ENCODE data around the gene KRT2.

- TF ChIP-seq CTCF (IDR thresholded peaks at IDR 0.05): no peak
- no peak for TF ChIP-seq POLR2A (IDR thresholded peaks at IDR 0.05)
Measured at GRCh38 chr12:52701281-52701680, 49.3 kb upstream of the KRT2 start.
